ENCODE data around the gene CD276.
"Not testable (repeated sequence)": the region's sequence is repeated elsewhere in the genome, so short reads cannot be mapped to it uniquely, and the experiment has no call there.

CD276 gene

DNA sequence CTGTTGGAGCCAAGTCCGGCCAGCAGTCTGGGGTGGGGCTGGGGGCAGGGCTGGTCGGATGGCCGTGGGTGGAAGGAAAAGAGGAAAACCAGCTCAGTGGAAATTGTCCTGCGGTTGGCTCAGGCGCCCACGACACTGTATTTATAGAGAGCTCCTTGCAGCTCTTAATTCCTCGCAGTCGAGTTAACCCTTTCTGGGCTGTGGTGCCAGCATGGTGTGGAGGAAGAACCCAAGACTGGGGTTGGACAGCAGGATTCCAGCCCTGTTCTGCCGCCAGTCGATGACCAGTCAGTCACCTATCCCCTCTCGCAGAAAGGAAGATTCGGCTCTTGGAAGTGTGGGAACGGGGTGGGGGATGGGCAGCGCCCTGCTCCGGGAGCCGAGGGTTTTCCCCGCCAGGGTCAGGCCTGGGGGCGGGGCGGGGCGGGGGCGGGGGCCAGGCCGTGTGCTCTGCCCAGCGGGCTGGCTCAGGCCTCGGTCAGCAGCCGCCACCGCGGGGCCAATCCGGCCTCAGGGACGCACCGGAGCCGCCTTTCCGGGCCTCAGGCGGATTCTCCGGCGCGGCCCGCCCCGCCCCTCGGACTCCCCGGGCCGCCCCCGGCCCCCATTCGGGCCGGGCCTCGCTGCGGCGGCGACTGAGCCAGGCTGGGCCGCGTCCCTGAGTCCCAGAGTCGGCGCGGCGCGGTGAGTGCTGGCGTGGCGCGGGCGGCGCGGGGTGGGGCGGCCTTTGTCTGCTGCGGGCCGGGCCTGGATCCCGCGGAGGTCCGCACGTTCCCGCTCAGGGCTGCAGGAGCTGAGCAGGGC, at the start of gene CD276:
Gene CD276 (plus strand): TSS at position 607 of the 804 bp plus-strand sequence. CDS start 15,257 bp downstream, outside the sequence.
- Histone ChIP-seq H3K4me3 (replicated peaks; ENCODE audit: low read depth, low read length) (peak within 1 kb of the TSS; percentile 50), H3K27me3 (replicated peaks; ENCODE audit: control insufficient read depth, insufficient read depth, low read length) (peaks cover 2% of the 10 kb centered on the region), H3K36me3 (ENCODE audit: control insufficient read depth, insufficient read depth, low read length) (no peaks in the 10 kb centered on the region)
- TF ChIP-seq, protein P1, sequence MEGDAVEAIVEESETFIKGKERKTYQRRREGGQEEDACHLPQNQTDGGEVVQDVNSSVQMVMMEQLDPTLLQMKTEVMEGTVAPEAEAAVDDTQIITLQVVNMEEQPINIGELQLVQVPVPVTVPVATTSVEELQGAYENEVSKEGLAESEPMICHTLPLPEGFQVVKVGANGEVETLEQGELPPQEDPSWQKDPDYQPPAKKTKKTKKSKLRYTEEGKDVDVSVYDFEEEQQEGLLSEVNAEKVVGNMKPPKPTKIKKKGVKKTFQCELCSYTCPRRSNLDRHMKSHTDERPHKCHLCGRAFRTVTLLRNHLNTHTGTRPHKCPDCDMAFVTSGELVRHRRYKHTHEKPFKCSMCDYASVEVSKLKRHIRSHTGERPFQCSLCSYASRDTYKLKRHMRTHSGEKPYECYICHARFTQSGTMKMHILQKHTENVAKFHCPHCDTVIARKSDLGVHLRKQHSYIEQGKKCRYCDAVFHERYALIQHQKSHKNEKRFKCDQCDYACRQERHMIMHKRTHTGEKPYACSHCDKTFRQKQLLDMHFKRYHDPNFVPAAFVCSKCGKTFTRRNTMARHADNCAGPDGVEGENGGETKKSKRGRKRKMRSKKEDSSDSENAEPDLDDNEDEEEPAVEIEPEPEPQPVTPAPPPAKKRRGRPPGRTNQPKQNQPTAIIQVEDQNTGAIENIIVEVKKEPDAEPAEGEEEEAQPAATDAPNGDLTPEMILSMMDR (IDR thresholded peaks at IDR 0.05; ENCODE audit: insufficient read depth, low read length, poor library complexity, severe bottlenecking): peak; percentile 18
- no peak for DNase-seq (ENCODE audit: extremely low read depth, insufficient read length)

DNA sequence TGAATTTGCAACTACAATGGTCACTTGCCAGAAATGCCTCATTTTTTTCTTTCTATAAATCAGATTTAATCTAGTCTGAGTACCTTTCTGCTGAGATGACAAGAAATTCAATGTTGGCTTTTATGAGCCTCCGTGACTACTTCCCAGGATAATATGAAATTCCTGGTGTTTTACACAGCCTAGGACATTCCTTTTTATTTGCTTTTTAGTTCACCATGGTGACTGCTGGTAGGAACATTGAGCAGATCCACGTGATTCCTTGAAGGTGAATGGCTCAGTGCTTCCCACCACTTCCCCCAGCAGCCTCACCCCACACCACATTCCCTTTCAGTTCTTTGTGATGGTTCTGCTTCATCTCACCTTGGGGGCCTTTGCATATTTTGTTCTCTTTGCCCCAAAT, 46.7 kb upstream of the CD276 start:
- TF ChIP-seq, protein P1 (IDR thresholded peaks at IDR 0.05; ENCODE audit: insufficient read depth, low read length, poor library complexity, severe bottlenecking): no peak
- no peak for DNase-seq (ENCODE audit: extremely low read depth, insufficient read length)

DNA sequence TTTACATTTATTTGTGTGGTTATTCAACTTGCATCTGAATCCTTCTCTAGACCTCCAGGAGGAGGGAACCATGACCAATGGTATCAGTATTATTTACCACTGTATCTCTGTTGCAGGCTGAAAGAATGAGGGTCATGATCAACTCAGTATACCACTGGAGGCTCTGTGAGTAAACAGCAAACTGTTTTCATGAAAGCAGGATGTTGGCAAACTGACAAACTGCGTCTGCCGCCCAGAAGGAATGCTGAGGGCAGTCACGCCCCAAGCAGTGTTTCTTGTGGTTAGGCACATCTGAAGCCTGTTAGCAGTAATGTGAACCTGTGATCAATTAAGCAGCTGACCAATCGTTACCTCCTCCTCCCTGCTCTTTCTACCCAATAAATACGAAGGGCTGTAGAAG, 44.7 kb upstream of the CD276 start:
- not testable (repeated sequence) for H3K36me3 ChIP-seq (ENCODE audit: control insufficient read depth, insufficient read depth, low read length); DNase-seq (ENCODE audit: extremely low read depth, insufficient read length); H3K27me3 ChIP-seq (replicated peaks; ENCODE audit: control insufficient read depth, insufficient read depth, low read length); H3K4me3 ChIP-seq (replicated peaks; ENCODE audit: low read depth, low read length)

More for the DNA sequence above, 46.7 kb upstream of the CD276 start:
- Histone ChIP-seq H3K27me3 (replicated peaks; ENCODE audit: control insufficient read depth, insufficient read depth, low read length) (no peaks in the 10 kb centered on the region; the same call in none of the 2 replicates), H3K36me3 (ENCODE audit: control insufficient read depth, insufficient read depth, low read length) (no peaks in the 10 kb centered on the region), H3K4me3 (replicated peaks; ENCODE audit: low read depth, low read length) (no peak overlapping the region)

DNA sequence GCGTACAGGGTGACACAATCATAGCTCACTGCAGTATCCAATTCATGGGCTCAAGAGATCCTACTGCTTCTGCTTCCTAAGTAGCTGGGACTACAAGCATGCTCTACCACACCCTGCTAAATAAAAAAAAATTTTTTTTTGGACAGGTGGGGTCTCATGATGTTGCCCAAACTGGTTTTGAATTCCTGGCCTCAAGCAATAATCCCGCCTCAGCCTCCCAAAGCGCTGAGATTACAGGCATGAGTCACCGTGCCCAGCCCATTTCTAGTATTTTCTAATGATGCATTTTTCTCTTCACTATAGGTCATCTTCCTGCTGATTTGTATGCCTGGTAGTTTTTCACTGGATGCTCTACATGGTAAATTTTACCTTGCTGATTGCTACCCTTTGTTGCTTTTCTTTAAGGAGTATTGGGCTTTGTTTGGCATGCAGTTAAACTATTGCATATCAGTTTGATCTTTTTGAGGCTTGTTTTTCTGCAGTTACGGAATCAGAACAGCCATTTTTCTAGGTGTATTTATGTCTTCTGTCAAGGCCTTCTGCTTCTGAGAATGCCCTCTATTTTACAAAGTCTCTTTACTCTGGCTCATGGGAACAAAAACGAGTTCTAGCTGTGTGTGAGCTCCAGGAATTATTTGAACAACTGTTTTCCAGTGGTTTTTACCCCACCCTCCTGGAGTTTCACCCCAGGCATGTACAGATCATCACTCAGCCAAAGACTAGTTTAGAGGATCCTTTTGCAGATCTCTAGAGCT, 36.7 kb upstream of the CD276 start:
- H3K36me3 ChIP-seq (ENCODE audit: control insufficient read depth, insufficient read depth, low read length): no peaks in the 10 kb centered on the region
- H3K4me3 ChIP-seq (replicated peaks; ENCODE audit: low read depth, low read length): no peak overlapping the region
- no peak for DNase-seq (ENCODE audit: extremely low read depth, insufficient read length)
- H3K27me3 ChIP-seq (replicated peaks; ENCODE audit: control insufficient read depth, insufficient read depth, low read length): no peaks in the 10 kb centered on the region
- TF ChIP-seq, protein P1 (IDR thresholded peaks at IDR 0.05; ENCODE audit: insufficient read depth, low read length, poor library complexity, severe bottlenecking): no peak

DNA sequence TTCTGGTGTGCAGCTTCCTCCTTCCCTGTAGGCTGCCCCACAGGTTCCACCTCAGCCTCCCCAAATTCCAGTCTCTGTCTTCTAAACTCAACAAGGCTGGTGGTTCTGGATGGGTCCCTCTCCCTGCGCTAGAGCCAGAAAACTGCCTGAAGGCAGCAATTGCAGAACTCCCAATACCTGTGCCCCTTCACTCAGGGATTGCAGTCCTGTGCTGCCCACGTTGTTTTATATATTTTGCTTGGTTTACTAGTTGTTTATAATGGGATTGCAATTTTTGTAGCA, 36.2 kb upstream of the CD276 start:
- H3K27me3 ChIP-seq (replicated peaks; ENCODE audit: control insufficient read depth, insufficient read depth, low read length): no peaks in the 10 kb centered on the region
- TF ChIP-seq, protein P1 (IDR thresholded peaks at IDR 0.05; ENCODE audit: insufficient read depth, low read length, poor library complexity, severe bottlenecking): no peak
- DNase-seq (ENCODE audit: extremely low read depth, insufficient read length): no peak
- H3K36me3 ChIP-seq (ENCODE audit: control insufficient read depth, insufficient read depth, low read length): no peaks in the 10 kb centered on the region
- no peak overlapping the region for H3K4me3 ChIP-seq (replicated peaks; ENCODE audit: low read depth, low read length)

DNA sequence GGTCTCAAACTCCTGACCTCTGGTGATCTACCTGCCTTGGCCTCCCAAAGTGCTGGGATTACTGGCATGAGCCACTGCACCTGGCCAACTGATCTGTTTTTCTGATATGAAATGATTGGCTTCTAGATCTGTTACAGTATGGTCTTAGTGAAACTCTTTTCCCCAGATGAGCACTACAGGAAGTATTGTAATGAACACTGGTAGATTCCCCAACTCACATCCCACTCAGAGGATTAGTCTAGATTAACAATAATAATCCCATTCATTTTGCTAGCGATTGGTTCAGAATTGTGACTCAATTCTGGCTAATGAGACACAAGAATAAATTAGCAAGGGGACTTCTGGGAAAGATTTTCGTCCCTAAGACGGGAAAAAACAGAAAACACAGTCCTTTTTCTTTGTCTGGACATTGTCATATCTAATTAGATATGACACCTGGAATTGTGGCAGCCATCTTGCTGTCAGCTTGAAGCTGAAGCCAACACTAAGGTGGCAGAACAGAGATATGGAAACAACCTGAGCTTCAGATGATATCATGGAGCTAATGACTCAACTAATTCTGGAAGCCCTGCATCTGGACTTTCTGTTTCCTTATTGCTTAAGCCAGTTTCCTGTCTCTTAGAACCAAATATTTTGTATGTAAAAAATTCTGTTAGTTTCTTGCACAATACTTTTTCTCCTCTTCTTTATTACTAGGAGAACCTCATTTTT, 33.6 kb upstream of the CD276 start:
- DNase-seq (ENCODE audit: extremely low read depth, insufficient read length): no peak
- Histone ChIP-seq H3K4me3 (replicated peaks; ENCODE audit: low read depth, low read length) (no peak overlapping the region), H3K36me3 (ENCODE audit: control insufficient read depth, insufficient read depth, low read length) (no peaks in the 10 kb centered on the region), H3K27me3 (replicated peaks; ENCODE audit: control insufficient read depth, insufficient read depth, low read length) (no peaks in the 10 kb centered on the region)
- TF ChIP-seq, protein P1 (IDR thresholded peaks at IDR 0.05; ENCODE audit: insufficient read depth, low read length, poor library complexity, severe bottlenecking): no peak
